ENCODE measurements around the gene STPG2.

DNA sequence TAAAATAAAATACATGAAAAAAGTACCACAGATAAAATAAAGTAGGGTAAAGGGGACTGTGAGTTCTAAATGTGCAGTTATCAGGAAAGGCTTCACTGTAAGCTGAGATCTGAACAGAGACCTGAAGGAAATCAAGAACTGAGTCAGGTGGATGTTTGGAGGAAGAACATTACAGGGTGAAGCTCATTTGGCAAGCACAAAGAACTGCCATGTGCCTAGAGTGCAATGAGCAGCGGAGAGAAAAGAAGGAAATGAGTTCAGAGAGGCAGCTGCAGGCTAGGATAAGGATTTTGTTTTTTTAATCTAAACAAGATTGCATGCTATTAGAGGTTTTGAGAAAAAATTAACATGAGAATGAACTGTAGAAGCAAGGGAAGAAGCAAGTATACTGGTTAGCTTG is 373.1 kb downstream of the STPG2 start:
- TF ChIP-seq, protein P1, sequence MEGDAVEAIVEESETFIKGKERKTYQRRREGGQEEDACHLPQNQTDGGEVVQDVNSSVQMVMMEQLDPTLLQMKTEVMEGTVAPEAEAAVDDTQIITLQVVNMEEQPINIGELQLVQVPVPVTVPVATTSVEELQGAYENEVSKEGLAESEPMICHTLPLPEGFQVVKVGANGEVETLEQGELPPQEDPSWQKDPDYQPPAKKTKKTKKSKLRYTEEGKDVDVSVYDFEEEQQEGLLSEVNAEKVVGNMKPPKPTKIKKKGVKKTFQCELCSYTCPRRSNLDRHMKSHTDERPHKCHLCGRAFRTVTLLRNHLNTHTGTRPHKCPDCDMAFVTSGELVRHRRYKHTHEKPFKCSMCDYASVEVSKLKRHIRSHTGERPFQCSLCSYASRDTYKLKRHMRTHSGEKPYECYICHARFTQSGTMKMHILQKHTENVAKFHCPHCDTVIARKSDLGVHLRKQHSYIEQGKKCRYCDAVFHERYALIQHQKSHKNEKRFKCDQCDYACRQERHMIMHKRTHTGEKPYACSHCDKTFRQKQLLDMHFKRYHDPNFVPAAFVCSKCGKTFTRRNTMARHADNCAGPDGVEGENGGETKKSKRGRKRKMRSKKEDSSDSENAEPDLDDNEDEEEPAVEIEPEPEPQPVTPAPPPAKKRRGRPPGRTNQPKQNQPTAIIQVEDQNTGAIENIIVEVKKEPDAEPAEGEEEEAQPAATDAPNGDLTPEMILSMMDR (IDR thresholded peaks at IDR 0.05), result no peak
- no peak for TF ChIP-seq POLR2A (IDR thresholded peaks at IDR 0.05)
